HG03460 (cell line): ENCODE measurements around the gene KLHL30.
"Not testable (repeated sequence)": the region's sequence is repeated elsewhere in the genome, so short reads cannot be mapped to it uniquely, and the experiment has no call there.

Experiments used
- ATAC-seq: cut with Tn5 transposase; IDR thresholded peaks from one replicate; pipeline ENCODE4 v1.9.1; 2021; ENCODE audit not compliant: unreplicated experiment

Gene KLHL30

DNA sequence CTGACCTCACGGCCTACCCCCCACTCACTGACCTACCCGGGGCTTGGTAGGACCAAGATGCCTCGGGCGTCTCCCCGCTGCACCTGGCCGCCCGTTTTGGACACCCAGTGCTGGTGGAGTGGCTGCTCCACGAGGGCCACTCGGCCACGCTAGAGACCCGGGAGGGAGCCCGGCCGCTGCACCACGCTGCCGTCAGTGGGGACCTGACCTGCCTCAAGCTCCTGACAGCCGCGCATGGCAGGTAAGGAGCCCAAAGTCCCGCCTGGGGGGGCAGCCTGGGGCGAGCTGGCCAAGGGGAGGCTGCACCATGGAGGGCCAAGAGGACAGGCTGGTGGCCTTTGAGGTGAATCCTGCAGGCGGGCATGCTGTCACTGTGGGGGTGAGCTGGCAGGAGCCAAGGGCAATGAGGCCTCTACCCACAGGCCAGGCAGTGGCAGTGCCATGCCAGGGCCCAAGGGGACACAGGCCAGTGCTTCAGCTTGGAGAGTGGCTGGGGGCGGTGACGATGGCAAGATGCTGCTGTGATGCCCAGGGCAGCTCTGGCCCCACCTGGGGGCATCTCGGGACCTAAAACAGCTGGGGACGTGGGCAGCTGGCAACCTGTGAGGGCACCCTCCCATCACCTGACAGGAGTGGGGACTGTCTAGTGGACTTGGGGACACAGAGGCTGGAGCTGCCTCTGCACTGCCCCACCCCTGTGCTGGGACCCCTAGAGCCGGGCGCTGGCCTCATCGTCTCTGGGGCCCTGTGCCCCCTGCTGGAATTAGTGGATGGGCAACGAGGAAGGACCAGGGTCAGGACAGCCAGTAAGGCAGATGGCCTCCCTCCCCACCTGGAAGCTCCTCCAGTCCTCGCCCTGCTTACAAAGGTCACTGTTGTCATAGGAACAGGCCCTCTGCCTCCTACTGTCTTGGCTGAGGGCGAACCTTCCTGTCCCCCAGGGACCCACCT is 36.3 kb upstream of the KLHL30 start:
- ATAC-seq = no peak

GRCh38 chr2:238102865-238103264 is 35.6 kb upstream of the KLHL30 start:
- ATAC-seq = no peak

GRCh38 chr2:238103465-238104225 is 34.8 kb upstream of the KLHL30 start:
- no peak for ATAC-seq

GRCh38 chr2:238104226-238104690 is 34.2 kb upstream of the KLHL30 start:
- ATAC-seq = no peak

DNA sequence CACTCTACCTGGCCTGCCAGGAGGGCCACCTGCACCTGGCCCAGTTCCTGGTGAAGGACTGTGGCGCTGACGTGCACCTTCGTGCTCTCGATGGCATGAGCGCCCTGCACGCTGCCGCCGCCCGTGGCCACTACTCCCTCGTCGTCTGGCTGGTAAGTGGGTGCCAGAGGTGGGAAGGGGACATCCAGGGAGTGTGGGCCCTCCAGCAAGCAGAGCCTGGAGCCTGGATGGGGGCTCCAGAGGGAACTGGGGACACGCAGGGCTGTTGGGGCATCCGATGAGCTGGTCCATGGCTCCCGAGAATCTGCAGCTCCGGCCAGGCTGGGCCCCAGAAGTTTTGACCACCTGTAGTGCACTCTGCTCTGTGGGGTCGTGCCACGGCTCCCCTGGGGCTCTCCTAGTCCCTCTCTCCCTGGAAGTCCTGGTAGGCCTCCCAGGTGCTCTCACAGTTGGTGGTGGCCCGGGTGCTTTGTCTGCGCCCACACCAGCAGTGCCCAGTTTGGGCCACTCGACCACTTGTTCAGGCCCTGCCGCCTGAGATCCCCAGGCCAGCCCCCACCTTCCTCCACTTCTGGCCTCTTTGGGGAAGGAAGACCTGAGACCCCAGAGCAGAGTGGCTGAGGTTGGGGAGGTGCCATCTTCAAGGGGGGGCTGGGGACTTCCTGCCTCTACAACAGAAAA is 33.6 kb upstream of the KLHL30 start:
- no peak for ATAC-seq

- ATAC-seq = no peak
Measured at GRCh38 chr2:238105506-238106338, 32.7 kb upstream of the KLHL30 start.

- no peak for ATAC-seq
Measured at GRCh38 chr2:238106339-238106697, 32.1 kb upstream of the KLHL30 start.

- ATAC-seq = no peak
Measured at GRCh38 chr2:238106698-238107524, 31.6 kb upstream of the KLHL30 start.

DNA sequence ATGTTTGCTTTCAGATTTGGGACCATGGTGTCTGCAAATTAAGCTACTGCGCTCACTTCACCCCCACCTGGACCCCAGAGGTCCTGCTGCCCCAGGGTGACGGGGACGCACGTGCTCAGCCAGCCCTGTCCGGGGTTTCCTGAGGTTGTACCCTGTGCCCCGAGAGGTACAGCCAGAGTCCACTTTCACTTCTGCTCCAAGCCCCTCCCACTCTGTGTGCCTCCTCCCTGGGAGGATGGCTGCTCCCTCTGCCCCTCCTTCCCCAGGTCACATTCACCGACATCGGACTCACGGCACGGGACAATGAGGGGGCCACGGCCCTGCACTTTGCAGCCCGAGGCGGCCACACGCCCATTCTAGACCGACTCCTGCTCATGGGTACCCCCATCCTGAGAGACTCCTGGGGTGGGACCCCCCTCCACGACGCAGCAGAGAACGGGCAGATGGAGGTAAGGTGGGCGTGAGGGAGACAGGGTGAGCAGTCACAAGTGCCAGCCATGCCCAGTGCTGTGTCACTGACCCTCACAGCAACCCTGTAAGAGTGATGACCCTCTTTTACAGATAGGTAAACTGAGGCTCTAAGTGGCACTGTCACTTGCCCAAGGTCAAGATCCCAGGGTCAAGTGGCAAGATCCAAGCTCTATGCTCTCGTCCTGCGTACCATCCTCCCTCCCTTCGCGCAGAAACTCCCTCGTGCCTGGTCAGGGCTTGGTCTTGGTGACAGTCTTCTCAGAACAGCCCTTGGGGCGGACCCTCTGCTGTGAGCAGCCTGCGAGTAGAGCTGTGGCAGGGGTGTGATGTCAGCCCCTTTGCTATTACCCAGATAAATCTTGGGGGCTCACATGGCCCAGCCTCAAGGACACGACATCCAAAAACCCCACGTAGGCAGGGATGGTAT is 30.7 kb upstream of the KLHL30 start:
- ATAC-seq = peak; percentile 62

GRCh38 chr2:238108423-238109183 is 29.9 kb upstream of the KLHL30 start:
- peak; percentile 81 for ATAC-seq

- ATAC-seq = no peak
Measured at GRCh38 chr2:238113611-238114010, 24.9 kb upstream of the KLHL30 start.

DNA sequence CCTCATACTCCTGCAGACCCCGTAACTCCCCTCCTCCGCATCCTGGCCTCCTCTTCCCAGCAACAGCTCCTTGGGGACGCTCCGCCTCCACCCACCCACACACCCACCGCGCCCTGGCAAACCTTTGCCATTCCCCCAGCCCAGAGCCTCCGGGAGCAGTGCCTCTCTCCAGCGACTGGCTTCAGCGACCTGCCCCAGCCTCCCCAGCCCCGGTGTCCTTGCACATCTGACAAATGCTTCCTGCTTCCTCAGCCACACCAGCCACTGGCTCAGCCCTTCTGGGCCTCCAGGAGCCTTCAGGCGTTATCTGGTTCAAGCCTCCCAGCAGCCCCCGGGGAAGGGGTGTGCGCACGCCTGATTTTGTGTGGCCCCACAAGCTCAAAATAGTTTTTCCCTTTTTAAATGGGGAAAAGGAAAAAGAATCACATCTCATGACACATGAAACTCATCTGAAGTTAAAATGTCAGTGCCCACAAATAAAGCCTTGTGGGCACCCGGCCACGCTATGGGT is 24.1 kb upstream of the KLHL30 start:
- no peak for ATAC-seq

DNA sequence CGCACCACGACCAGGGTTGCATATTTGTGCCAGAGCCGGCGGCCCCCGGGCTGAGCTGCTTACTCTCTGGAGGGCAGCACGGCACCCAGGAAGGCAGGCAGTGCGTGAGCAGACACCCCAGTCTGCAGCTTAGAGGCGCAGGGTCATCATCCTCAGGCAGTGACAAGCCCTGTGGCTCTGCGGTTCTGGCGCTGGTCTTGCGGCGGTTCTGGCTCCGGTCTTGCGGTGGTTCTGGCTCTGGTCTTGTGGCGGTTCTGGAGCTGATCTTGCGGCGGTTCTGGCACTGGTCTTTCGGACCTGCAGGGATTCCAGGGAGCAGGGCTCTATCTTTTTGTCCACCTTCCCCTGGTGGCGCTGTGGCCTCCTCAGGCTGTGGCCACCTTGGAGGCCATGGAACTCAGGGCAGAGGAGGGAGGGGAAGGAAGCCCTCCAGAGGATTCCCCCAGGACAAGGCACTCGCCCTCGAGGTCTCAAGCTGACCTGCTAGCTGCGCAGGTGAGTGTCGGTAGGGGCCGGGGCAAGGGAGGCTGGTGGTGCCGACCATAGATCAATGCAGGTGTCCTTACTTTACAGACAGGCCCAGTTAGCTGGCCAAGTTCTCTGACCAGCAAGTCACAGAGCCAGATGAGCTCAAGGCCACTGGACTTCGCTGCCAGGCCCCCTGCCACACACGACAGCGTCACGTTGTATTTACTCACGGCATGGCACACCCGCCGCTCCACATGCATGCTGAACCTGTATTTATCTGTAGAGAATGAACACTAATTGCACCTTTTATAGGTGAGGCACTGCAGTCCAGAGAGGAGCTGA is 23.4 kb upstream of the KLHL30 start:
- no peak for ATAC-seq

- not testable (repeated sequence) for ATAC-seq
Measured at GRCh38 chr2:238115709-238116108, 22.8 kb upstream of the KLHL30 start.

GRCh38 chr2:238116298-238117198 is 21.9 kb upstream of the KLHL30 start:
- ATAC-seq = no peak
